ENCODE data around the gene TRDN. TPM values are rescaled to one million over a fixed set of nuclear protein-coding genes. Genes with fewer than 3 reads are reported as not detected.
A peak's percentile ranks its signal among the peaks of the same experiment; 100 is the strongest.
"Not testable (repeated sequence)": the region's sequence is repeated elsewhere in the genome, so short reads cannot be mapped to it uniquely, and the experiment has no call there.

Gene TRDN
- polyA plus RNA-seq, 1 donor from 2014 or later, result not detected

DNA sequence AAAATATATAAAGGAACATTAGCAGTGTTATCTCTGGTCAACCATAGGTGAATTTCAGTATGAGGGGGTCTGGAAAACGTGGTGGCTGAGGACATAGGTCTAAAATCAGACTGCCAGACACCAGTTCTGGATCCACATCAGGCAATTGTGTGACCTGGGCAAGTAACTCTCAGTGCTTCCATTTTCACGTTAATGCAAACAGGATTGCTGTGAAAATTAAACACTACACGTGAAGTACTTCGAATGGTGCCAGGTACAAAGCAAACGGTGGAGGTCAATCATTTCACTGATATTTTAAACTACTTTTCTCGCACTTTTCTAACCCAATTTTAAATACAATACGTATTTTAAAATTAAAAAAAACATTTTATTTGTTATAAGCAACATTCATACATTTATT is 315.7 kb downstream of the TRDN start:
- Histone ChIP-seq H3K9me2 (ENCODE audit: insufficient read depth, low read length) (no peaks in the 10 kb centered on the region), H3F3A (ENCODE audit: insufficient read depth, low read length, poor library complexity, severe bottlenecking) (no peaks in the 10 kb centered on the region), H3K9ac (ENCODE audit: low read length) (no peak overlapping the region), H3K79me2 (replicated peaks; ENCODE audit: insufficient read depth, low read length) (no peaks in the 10 kb centered on the region), H4K20me1 (ENCODE audit: insufficient read depth) (no peaks in the 10 kb centered on the region), H3K27ac (ENCODE audit: low read length) (no peak overlapping the region), H2AFZ (ENCODE audit: low read depth, low read length) (no peak overlapping the region), H3K4me3 (ENCODE audit: low read length) (no peak overlapping the region), H3K9me3 (ENCODE audit: low read length) (no peaks in the 10 kb centered on the region), H3K36me3 (ENCODE audit: insufficient read depth, low read length) (no peaks in the 10 kb centered on the region), H3K4me2 (ENCODE audit: low read length) (no peak overlapping the region), H3K27me3 (ENCODE audit: insufficient read depth, low read depth, low read length) (no peaks in the 10 kb centered on the region)
- no peak for TF ChIP-seq POLR2AphosphoS5 (IDR thresholded peaks at IDR 0.05)
- TF ChIP-seq EP300 (conservative IDR thresholded peaks at IDR 0.05; ENCODE audit: poor library complexity, severe bottlenecking), result no peak
- no peak for TF ChIP-seq SMC3 (conservative IDR thresholded peaks at IDR 0.05; ENCODE audit: poor library complexity)
- TF ChIP-seq, protein P1, sequence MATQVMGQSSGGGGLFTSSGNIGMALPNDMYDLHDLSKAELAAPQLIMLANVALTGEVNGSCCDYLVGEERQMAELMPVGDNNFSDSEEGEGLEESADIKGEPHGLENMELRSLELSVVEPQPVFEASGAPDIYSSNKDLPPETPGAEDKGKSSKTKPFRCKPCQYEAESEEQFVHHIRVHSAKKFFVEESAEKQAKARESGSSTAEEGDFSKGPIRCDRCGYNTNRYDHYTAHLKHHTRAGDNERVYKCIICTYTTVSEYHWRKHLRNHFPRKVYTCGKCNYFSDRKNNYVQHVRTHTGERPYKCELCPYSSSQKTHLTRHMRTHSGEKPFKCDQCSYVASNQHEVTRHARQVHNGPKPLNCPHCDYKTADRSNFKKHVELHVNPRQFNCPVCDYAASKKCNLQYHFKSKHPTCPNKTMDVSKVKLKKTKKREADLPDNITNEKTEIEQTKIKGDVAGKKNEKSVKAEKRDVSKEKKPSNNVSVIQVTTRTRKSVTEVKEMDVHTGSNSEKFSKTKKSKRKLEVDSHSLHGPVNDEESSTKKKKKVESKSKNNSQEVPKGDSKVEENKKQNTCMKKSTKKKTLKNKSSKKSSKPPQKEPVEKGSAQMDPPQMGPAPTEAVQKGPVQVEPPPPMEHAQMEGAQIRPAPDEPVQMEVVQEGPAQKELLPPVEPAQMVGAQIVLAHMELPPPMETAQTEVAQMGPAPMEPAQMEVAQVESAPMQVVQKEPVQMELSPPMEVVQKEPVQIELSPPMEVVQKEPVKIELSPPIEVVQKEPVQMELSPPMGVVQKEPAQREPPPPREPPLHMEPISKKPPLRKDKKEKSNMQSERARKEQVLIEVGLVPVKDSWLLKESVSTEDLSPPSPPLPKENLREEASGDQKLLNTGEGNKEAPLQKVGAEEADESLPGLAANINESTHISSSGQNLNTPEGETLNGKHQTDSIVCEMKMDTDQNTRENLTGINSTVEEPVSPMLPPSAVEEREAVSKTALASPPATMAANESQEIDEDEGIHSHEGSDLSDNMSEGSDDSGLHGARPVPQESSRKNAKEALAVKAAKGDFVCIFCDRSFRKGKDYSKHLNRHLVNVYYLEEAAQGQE (IDR thresholded peaks at IDR 0.05; ENCODE audit: borderline replicate concordance), result no peak
- no peak for TF ChIP-seq TAF1 (IDR thresholded peaks at IDR 0.05; ENCODE audit: low read depth)
- no peak for TF ChIP-seq EZH2 (IDR thresholded peaks at IDR 0.05; ENCODE audit: borderline replicate concordance, insufficient read depth, low read length, poor library complexity, severe bottlenecking)

DNA sequence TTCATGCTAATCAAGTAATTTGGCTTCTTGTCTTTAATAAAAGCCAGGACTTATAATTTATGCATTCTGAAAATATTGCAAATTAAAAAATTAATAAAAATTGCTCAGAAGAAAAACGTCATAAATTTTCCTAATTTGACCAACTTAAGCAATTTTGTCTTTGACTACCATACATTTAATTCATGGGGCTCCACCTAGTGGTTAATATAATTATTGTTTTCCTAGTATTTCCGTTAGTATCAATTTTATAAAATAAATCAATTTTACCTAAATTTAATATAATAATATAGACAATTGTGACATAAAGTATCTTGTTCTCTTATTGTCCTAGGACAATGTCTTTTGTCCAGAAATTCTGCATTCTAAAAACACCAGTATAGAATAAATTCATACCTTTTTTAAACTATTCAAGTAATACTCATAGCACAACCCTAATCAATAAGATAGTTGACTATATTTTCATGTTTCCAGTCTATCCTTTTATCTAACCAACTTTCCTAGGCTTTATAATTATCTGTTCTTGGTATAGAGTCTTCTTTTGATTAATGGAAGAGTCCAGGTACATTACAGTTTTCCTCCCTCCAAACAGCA is 319.9 kb downstream of the TRDN start:
- Histone ChIP-seq H3K27ac (ENCODE audit: low read length) (no peak overlapping the region), H3F3A (ENCODE audit: insufficient read depth, low read length, poor library complexity, severe bottlenecking) (no peaks in the 10 kb centered on the region), H3K36me3 (ENCODE audit: insufficient read depth, low read length) (no peaks in the 10 kb centered on the region), H3K4me3 (ENCODE audit: low read length) (no peak overlapping the region), H3K9ac (ENCODE audit: low read length) (no peak overlapping the region), H3K27me3 (ENCODE audit: insufficient read depth, low read depth, low read length) (no peaks in the 10 kb centered on the region), H3K79me2 (replicated peaks; ENCODE audit: insufficient read depth, low read length) (no peaks in the 10 kb centered on the region), H3K4me2 (ENCODE audit: low read length) (no peak overlapping the region), H2AFZ (ENCODE audit: low read depth, low read length) (no peak overlapping the region), H3K9me2 (ENCODE audit: insufficient read depth, low read length) (no peaks in the 10 kb centered on the region), H4K20me1 (ENCODE audit: insufficient read depth) (no peaks in the 10 kb centered on the region), H3K9me3 (ENCODE audit: low read length) (no peaks in the 10 kb centered on the region)
- TF ChIP-seq, protein P2, sequence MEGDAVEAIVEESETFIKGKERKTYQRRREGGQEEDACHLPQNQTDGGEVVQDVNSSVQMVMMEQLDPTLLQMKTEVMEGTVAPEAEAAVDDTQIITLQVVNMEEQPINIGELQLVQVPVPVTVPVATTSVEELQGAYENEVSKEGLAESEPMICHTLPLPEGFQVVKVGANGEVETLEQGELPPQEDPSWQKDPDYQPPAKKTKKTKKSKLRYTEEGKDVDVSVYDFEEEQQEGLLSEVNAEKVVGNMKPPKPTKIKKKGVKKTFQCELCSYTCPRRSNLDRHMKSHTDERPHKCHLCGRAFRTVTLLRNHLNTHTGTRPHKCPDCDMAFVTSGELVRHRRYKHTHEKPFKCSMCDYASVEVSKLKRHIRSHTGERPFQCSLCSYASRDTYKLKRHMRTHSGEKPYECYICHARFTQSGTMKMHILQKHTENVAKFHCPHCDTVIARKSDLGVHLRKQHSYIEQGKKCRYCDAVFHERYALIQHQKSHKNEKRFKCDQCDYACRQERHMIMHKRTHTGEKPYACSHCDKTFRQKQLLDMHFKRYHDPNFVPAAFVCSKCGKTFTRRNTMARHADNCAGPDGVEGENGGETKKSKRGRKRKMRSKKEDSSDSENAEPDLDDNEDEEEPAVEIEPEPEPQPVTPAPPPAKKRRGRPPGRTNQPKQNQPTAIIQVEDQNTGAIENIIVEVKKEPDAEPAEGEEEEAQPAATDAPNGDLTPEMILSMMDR (IDR thresholded peaks at IDR 0.05; ENCODE audit: poor library complexity, severe bottlenecking), result peak; percentile 64
- no peak for TF ChIP-seq POLR2AphosphoS5 (IDR thresholded peaks at IDR 0.05)
- peak; percentile 71 for TF ChIP-seq RAD21 (conservative IDR thresholded peaks at IDR 0.05)
- TF ChIP-seq SMC3 (conservative IDR thresholded peaks at IDR 0.05; ENCODE audit: poor library complexity), result peak; percentile 80

DNA sequence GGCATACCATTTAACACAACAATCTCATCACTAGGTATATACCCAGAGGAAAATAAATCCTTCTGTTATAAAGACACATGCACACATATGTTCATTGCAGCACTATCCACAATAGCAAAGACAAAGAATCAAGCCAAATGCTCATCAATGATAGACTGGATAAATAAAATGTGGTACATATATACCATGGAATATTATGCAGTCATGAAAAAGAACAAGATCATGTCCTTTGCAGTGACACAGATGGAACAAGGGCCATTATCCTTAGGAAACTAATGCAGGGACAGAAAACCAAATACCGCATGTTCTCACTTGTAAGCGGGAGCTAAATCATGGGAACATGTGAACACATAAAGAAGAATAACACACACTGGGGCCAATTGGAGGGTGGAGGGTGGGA is 322.3 kb downstream of the TRDN start:
- H3K36me3 ChIP-seq (ENCODE audit: insufficient read depth, low read length); H3K27me3 ChIP-seq (ENCODE audit: insufficient read depth, low read depth, low read length); H3F3A ChIP-seq (ENCODE audit: insufficient read depth, low read length, poor library complexity, severe bottlenecking); H3K4me3 ChIP-seq (ENCODE audit: low read length); H3K79me2 ChIP-seq (replicated peaks; ENCODE audit: insufficient read depth, low read length); H3K4me2 ChIP-seq (ENCODE audit: low read length); H4K20me1 ChIP-seq (ENCODE audit: insufficient read depth); H3K27ac ChIP-seq (ENCODE audit: low read length); H3K9me2 ChIP-seq (ENCODE audit: insufficient read depth, low read length); H2AFZ ChIP-seq (ENCODE audit: low read depth, low read length); H3K9ac ChIP-seq (ENCODE audit: low read length); H3K9me3 ChIP-seq (ENCODE audit: low read length): not testable (repeated sequence)
